ENCODE data around the gene MRPS30.
"Not testable (repeated sequence)": the region's sequence is repeated elsewhere in the genome, so short reads cannot be mapped to it uniquely, and the experiment has no call there.

Gene MRPS30

DNA sequence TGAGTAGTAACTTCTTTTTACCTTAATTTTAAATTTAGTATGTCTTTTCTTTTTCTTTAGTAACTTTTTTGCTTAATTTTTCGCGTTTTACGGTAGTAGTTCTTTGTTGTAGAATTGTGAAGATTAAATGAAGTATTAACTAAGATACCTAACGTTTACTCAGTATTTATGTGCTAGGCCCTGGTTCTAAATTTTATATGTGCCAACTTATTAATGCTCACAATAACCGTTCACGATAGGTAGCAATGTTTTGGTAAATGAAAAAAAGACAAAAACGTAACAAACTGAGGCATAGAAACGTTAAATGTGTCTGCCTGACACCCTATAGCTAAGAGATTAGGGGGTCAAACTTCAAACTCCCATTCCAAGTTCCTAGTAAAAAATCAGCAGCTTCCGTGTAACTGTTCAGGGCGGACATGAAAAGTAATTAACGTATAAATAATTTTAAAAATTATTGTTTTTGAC, 1.2 kb downstream of the MRPS30 start:
- POLR2A ChIA-PET = interaction anchor here (0.8 to 1.4 kb wide), 2 partner anchors 13 to 1326 kb away, joined by 3 to 5 read pairs; partner anchors contain the start of gene TMEM267
- DNase-seq (ENCODE audit: extremely low spot score) = no peak
- TF ChIP-seq BHLHE40 (IDR thresholded peaks at IDR 0.05; ENCODE audit: borderline replicate concordance) (no peak), ZNF384 (IDR thresholded peaks at IDR 0.05) (no peak), FOXK2 (IDR thresholded peaks at IDR 0.05) (no peak), SP1 (IDR thresholded peaks at IDR 0.05) (no peak), ARNT (IDR thresholded peaks at IDR 0.05) (no peak), FOXA1 (IDR thresholded peaks at IDR 0.05) (no peak), SUZ12 (IDR thresholded peaks at IDR 0.05) (no peak), L3MBTL2 (conservative IDR thresholded peaks at IDR 0.05) (no peak), FOXM1 (IDR thresholded peaks at IDR 0.05; ENCODE audit: borderline replicate concordance) (no peak), HDGF (IDR thresholded peaks at IDR 0.05; ENCODE audit: borderline replicate concordance) (no peak), LEF1 (IDR thresholded peaks at IDR 0.05; ENCODE audit: borderline replicate concordance) (no peak), NFRKB (IDR thresholded peaks at IDR 0.05) (no peak), TARDBP (IDR thresholded peaks at IDR 0.05) (no peak)
- TF ChIP-seq, protein P1, sequence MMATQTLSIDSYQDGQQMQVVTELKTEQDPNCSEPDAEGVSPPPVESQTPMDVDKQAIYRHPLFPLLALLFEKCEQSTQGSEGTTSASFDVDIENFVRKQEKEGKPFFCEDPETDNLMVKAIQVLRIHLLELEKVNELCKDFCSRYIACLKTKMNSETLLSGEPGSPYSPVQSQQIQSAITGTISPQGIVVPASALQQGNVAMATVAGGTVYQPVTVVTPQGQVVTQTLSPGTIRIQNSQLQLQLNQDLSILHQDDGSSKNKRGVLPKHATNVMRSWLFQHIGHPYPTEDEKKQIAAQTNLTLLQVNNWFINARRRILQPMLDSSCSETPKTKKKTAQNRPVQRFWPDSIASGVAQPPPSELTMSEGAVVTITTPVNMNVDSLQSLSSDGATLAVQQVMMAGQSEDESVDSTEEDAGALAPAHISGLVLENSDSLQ (IDR thresholded peaks at IDR 0.05) = no peak
- CTCF ChIA-PET = no interaction called here

DNA sequence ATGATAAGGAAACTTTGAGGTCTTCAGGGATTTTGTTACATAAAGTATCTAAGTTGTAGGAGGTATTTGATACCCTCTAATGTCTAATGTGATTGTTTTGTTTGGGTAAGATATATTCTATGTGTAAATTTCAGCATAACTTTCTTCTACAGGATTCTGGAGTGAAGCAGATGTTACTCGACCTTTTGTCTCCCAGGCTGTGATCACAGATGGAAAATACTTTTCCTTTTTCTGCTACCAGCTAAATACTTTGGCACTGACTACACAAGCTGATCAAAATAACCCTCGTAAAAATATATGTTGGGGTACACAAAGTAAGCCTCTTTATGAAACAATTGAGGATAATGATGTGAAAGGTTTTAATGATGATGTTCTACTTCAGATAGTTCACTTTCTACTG, 6.0 kb downstream of the MRPS30 start:
- ChIA-PET POLR2A (no interaction called here), CTCF (no interaction called here)
- TF ChIP-seq CTBP1 (IDR thresholded peaks at IDR 0.05; ENCODE audit: borderline replicate concordance) = no peak
- TF ChIP-seq FOXK2 (IDR thresholded peaks at IDR 0.05) = no peak
- no peak for TF ChIP-seq ZNF384 (IDR thresholded peaks at IDR 0.05)
- no peak for TF ChIP-seq SUZ12 (IDR thresholded peaks at IDR 0.05)
- TF ChIP-seq SP1 (IDR thresholded peaks at IDR 0.05) = no peak
- TF ChIP-seq FOXM1 (IDR thresholded peaks at IDR 0.05; ENCODE audit: borderline replicate concordance) = no peak
- TF ChIP-seq L3MBTL2 (conservative IDR thresholded peaks at IDR 0.05) = no peak
- no peak for TF ChIP-seq ARNT (IDR thresholded peaks at IDR 0.05)
- no peak for TF ChIP-seq HDGF (IDR thresholded peaks at IDR 0.05; ENCODE audit: borderline replicate concordance)
- TF ChIP-seq, protein P1 (IDR thresholded peaks at IDR 0.05) = no peak
- TF ChIP-seq FOXA1 (IDR thresholded peaks at IDR 0.05) = no peak
- no peak for TF ChIP-seq TARDBP (IDR thresholded peaks at IDR 0.05)
- no peak for DNase-seq (ENCODE audit: extremely low spot score)

DNA sequence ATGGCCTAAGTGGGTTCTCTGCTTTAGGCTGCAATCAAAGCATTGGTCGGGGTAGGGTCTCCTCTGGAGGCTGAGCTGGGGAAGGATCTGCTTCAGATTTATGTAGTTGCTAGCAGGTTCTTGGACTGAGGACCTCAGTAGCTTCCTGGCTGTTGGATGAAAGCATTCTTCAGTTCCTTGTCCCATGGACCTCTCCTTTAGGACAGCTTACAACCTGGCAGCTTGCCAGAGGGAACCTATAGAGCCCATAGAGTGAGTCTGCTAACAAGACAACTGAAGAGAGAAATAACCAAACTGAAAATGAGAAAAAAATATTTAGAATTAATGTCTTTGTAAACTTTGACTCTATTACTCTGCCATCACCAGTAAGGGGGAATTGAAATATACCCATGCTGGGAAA, 12.4 kb downstream of the MRPS30 start:
- POLR2A ChIA-PET = interaction anchor here (1.0 kb wide), 1 partner anchor 1337 kb away, joined by 3 read pairs; the partner anchor contains the start of gene TMEM267
- DNase-seq (ENCODE audit: extremely low spot score) = no peak
- TF ChIP-seq FOXA1 (IDR thresholded peaks at IDR 0.05) = no peak
- no peak for TF ChIP-seq ZNF384 (IDR thresholded peaks at IDR 0.05)
- TF ChIP-seq TARDBP (IDR thresholded peaks at IDR 0.05) = no peak
- CTCF ChIA-PET = no interaction called here

DNA sequence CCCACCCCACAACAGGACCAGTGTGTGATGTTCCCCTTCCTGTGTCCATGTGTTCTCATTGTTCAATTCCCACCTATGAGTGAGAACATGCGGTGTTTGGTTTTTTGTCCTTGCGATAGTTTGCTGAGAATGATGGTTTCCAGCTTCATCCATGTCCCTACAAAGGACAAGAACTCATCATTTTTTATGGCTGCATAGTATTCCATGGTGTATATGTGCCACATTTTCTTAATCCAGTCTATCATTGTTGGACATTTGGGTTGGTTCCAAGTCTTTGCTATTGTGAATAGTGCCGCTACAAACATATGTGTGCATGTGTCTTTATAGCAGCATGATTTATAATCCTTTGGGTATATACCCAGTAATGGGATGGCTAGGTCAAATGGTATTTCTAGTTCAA, 15.9 kb downstream of the MRPS30 start:
- CTCF ChIA-PET; DNase-seq (ENCODE audit: extremely low spot score); POLR2A ChIA-PET: not testable (repeated sequence)

DNA sequence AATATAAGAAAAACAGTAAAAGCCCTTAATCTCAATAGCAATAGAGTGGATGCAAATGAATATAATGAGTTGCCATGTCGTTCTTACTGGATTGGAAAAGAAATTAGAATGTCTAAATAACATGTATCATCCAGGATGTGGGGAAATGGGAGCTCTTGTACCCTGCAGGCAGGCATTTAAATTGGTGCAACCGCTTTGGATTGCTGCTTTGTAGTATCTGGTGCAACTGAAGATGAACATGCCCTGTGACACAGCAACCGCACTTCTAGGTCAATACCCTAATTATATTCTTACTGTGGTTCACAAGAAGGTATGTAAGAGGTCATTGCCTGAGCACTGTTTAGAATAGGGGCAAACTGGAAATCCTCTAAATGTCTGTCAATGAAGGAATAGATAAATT, 18.9 kb downstream of the MRPS30 start:
- no peak for DNase-seq (ENCODE audit: extremely low spot score)
- POLR2A ChIA-PET = no interaction called here
- no peak for TF ChIP-seq BHLHE40 (IDR thresholded peaks at IDR 0.05; ENCODE audit: borderline replicate concordance)
- TF ChIP-seq TARDBP (IDR thresholded peaks at IDR 0.05) = no peak
- no peak for TF ChIP-seq FOXM1 (IDR thresholded peaks at IDR 0.05; ENCODE audit: borderline replicate concordance)
- no peak for TF ChIP-seq NFRKB (IDR thresholded peaks at IDR 0.05)
- CTCF ChIA-PET = no interaction called here

DNA sequence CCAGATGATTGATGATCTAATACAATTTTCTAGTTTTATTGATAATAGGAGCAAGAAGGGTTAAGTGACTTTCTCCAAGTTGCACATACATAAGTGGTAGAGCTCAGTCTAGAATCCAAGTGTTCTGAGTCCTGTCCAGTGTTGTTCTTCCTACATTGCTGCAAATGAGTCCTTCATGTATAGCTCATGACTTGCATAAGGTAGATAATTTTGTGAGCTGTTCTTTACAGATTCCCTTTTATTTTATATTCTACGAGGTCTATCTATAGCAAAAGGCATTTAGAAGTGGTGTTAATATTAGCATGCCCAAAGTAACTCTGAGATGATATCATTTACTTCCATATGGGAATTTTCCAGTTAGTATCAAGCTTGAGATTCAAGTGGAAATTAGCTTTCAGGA, 20.0 kb downstream of the MRPS30 start:
- TF ChIP-seq ZNF384 (IDR thresholded peaks at IDR 0.05) = no peak
- no peak for TF ChIP-seq FOXK2 (IDR thresholded peaks at IDR 0.05)
- no peak for TF ChIP-seq ELF4 (IDR thresholded peaks at IDR 0.05)
- TF ChIP-seq FOXA1 (IDR thresholded peaks at IDR 0.05) = no peak
- no peak for TF ChIP-seq BHLHE40 (IDR thresholded peaks at IDR 0.05; ENCODE audit: borderline replicate concordance)
- TF ChIP-seq FOXM1 (IDR thresholded peaks at IDR 0.05; ENCODE audit: borderline replicate concordance) = no peak
- TF ChIP-seq L3MBTL2 (conservative IDR thresholded peaks at IDR 0.05) = no peak
- TF ChIP-seq CTBP1 (IDR thresholded peaks at IDR 0.05; ENCODE audit: borderline replicate concordance) = no peak
- no peak for TF ChIP-seq HDGF (IDR thresholded peaks at IDR 0.05; ENCODE audit: borderline replicate concordance)
- TF ChIP-seq, protein P1 (IDR thresholded peaks at IDR 0.05) = no peak
- no peak for TF ChIP-seq SP1 (IDR thresholded peaks at IDR 0.05)
- TF ChIP-seq NFRKB (IDR thresholded peaks at IDR 0.05) = no peak
- TF ChIP-seq LEF1 (IDR thresholded peaks at IDR 0.05; ENCODE audit: borderline replicate concordance) = no peak
- no peak for TF ChIP-seq ARNT (IDR thresholded peaks at IDR 0.05)
- TF ChIP-seq TARDBP (IDR thresholded peaks at IDR 0.05) = no peak
- no peak for TF ChIP-seq SUZ12 (IDR thresholded peaks at IDR 0.05)
- ChIA-PET CTCF (no interaction called here), POLR2A (no interaction called here)
- DNase-seq (ENCODE audit: extremely low spot score) = no peak

DNA sequence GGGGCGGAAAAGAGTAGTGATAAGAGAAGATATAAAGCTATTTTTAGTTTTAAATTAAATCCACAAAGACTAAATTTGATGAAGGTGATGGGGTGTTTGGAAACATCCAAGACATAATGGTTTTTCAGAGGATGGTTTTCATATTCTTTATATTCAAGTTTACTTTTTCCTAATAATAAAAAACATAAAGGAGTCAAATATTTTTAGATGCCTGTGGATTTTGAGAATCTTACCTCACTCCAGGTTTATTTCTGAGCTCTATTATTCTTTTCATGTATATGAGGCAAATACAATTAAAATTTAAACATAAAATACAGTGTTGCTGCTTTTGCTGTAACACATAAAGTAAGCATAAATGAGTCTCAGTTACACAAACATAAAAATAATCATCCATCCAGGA, 22.2 kb downstream of the MRPS30 start:
- ChIA-PET POLR2A (no interaction called here), CTCF (no interaction called here)
- TF ChIP-seq BHLHE40 (IDR thresholded peaks at IDR 0.05; ENCODE audit: borderline replicate concordance) (no peak), CTBP1 (IDR thresholded peaks at IDR 0.05; ENCODE audit: borderline replicate concordance) (no peak), FOXK2 (IDR thresholded peaks at IDR 0.05) (no peak)
- no peak for DNase-seq (ENCODE audit: extremely low spot score)

All from HEK293T (cell line).